BLaER1 (cell line): ENCODE data around the gene ADAMTSL3.

Experiments
- H3K27ac ChIP-seq: shearing (Covaris generic); formaldehyde crosslinking; 2 replicates; pipeline ENCODE4 v1.8.1; 2022
- H3K27me3 ChIP-seq: shearing (Covaris generic); formaldehyde crosslinking; 2 replicates; pipeline ENCODE4 v1.8.1; 2022
- H3K36me3 ChIP-seq: shearing (Covaris generic); formaldehyde crosslinking; 2 replicates; pipeline ENCODE4 v1.8.1; 2022
- H3K4me1 ChIP-seq: shearing (Covaris generic); formaldehyde crosslinking; 2 replicates; pipeline ENCODE4 v1.8.1; 2022
- H3K4me2 ChIP-seq: shearing (Covaris generic); formaldehyde crosslinking; 2 replicates; pipeline ENCODE4 v1.8.1; 2022
- H3K4me3 ChIP-seq: shearing (Covaris generic); formaldehyde crosslinking; 2 replicates; pipeline ENCODE4 v1.8.1; 2022
- H3K9ac ChIP-seq: shearing (Covaris generic); formaldehyde crosslinking; 2 replicates; pipeline ENCODE4 v1.8.1; 2022
- H3K9me3 ChIP-seq: shearing (Covaris generic); formaldehyde crosslinking; 2 replicates; pipeline ENCODE4 v1.8.1; 2022
- H4K20me1 ChIP-seq: shearing (Covaris generic); formaldehyde crosslinking; 2 replicates; pipeline ENCODE4 v1.8.1; 2022
- Cebpa-rat ChIP-seq: shearing (Covaris generic); IDR thresholded peaks from 2 replicates; pipeline ENCODE4 v1.8.1; 2022

The ADAMTSL3 gene

DNA sequence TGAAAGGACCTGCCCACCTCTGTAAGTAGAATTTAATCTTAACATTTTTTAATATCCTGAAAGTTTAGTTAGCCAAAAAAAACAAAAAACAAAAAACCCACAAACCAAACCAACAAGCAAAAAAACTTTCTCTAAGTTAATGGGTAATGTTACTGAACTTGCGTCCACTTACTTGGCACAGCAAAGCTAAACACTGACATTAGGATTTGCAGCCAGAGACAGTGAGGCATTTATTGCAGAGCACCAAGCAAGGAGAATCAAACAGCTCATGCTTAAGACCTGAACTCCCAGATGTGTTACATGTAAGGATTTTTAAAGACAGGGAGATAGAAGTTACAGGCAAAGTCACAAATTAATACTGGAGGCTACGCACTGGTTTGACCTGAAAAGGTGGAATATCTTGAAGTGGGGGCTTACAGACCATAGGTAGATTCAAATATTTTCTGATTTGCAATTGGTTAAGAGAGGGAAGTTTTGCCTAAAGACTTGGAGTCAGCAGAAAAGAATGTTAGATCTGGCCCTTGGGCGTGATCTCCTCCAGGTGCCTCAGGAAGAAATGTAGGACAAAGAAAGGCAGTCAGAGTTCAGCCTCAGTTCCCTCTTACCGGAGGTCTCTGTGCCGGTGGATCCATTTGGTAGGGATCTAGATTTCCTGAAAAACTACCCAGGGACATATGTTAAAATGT is 205.0 kb downstream of the ADAMTSL3 start:
- Histone ChIP-seq H3K4me1 (no peaks in the 10 kb centered on the region), H3K4me3 (no peak overlapping the region), H4K20me1 (no peaks in the 10 kb centered on the region), H3K27me3 (no peaks in the 10 kb centered on the region), H3K9me3 (no peaks in the 10 kb centered on the region), H3K9ac (no peak overlapping the region), H3K36me3 (no peaks in the 10 kb centered on the region), H3K27ac (no peak overlapping the region), H3K4me2 (no peak overlapping the region)
- TF ChIP-seq Cebpa-rat: no peak

DNA sequence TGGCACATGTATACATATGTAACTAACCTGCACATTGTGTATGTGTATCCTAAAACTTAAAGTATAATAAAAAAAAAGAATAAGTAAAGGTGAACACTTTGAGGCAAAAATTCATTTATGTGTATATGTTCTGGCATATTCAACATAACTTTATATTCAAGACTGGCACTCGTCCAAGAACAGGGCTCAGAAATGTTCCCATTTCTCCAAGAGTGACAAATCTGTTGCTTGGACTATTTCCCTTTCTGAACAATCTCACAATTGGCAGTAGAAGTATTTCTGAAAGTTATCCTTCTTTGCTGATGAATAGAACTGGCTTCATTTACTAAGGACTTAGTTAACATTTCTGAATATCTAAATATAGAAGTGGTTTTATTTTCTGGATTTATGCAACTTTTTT is 212.8 kb downstream of the ADAMTSL3 start:
- no peak for TF ChIP-seq Cebpa-rat
- H3K9ac ChIP-seq: no peak overlapping the region
- H3K9me3 ChIP-seq: no peaks in the 10 kb centered on the region
- no peaks in the 10 kb centered on the region for H3K27me3 ChIP-seq
- H3K27ac ChIP-seq: no peak overlapping the region
- H3K4me3 ChIP-seq: no peak overlapping the region
- H3K4me2 ChIP-seq: no peak overlapping the region
- no peaks in the 10 kb centered on the region for H4K20me1 ChIP-seq
- no peaks in the 10 kb centered on the region for H3K36me3 ChIP-seq
- H3K4me1 ChIP-seq: no peaks in the 10 kb centered on the region

DNA sequence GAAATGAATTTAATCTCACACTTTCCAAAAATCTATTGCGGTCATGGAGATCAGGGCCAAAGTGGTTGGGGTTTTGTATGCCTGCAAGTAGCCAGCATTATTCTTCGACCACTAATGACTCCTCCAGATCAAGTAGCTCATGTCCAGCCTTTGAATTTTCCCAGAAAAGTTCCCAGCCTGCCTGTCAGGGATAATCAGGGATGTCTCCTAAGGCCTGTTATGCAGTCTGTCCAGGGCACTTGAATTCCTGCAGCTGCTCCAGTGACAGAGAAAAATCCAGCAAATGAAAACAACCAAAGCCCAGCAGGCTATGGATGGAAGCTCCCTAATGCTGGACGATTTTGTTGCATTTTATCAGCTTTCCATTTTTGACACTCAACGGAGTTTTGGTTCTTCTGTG is 215.4 kb downstream of the ADAMTSL3 start:
- no peak for TF ChIP-seq Cebpa-rat
- H4K20me1 ChIP-seq: no peaks in the 10 kb centered on the region
- H3K27ac ChIP-seq: no peak overlapping the region

DNA sequence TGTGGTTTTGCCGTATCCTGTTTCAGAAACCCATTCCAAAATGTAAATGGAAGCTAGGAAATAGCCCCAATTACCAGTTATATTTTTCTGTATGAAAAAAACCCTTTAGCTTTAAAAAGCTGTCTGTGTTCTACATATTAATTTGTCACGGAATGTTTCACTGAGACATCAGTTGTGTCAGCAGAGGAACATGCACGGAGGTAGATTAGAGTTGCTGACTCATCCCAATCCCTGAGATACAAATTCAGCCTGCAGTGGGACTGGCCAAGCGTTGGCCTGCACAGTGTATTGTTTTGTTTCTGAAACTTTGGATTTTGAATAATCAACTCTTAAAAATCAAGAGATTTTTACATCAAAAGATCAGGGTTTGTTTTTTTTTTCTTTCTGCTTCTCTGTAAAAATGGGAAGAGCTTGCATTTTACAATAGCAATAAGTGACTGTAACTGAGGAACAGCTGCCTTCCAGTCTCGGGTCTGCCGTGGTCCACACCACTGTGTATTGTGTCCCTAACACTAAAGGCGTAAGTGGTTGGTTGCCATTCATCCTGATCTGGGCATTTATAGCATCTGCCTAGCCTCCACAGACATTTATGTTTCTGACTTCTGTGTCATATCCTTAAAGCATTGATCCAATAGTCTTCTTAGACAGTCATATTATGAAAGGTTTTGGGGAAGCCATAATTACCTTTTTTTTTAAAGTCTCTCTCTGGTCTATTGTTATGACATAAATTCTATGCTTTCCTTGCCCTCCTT is 218.1 kb downstream of the ADAMTSL3 start:
- H3K27me3 ChIP-seq: no peaks in the 10 kb centered on the region
- no peaks in the 10 kb centered on the region for H3K9me3 ChIP-seq
- no peak for TF ChIP-seq Cebpa-rat
- H4K20me1 ChIP-seq: no peaks in the 10 kb centered on the region
- no peaks in the 10 kb centered on the region for H3K4me1 ChIP-seq
- H3K27ac ChIP-seq: no peak overlapping the region
- H3K4me2 ChIP-seq: no peak overlapping the region
- H3K9ac ChIP-seq: no peak overlapping the region
- H3K4me3 ChIP-seq: no peak overlapping the region
- no peaks in the 10 kb centered on the region for H3K36me3 ChIP-seq

More for the DNA sequence above, 215.4 kb downstream of the ADAMTSL3 start:
- Histone ChIP-seq H3K9me3 (no peaks in the 10 kb centered on the region), H3K27me3 (no peaks in the 10 kb centered on the region), H3K4me2 (no peak overlapping the region), H3K9ac (no peak overlapping the region), H3K4me3 (no peak overlapping the region), H3K36me3 (no peaks in the 10 kb centered on the region), H3K4me1 (no peaks in the 10 kb centered on the region)

DNA sequence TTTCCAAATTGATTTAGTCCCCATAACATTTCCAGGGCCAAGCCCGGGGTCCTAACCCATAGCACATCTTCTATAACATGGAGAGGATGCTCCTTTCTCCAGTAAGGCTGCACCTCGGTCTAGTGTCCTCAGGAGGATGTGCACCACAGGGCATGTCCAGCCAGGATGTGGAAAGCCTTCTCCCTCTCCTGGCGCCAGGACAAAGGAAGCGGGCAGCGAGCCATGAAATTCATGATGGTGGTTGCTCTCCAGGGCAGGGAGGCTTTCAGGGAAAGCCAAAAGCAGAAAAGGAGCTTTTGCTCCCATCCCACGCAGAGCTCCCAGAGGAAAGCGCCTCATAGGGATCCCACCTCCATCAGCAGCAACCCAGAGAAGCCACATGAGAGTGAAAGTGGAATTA is 220.0 kb downstream of the ADAMTSL3 start:
- Histone ChIP-seq H3K9me3 (no peaks in the 10 kb centered on the region), H3K4me3 (no peak overlapping the region), H3K9ac (no peak overlapping the region), H4K20me1 (no peaks in the 10 kb centered on the region), H3K27ac (no peak overlapping the region), H3K27me3 (no peaks in the 10 kb centered on the region), H3K4me2 (no peak overlapping the region), H3K36me3 (no peaks in the 10 kb centered on the region), H3K4me1 (no peaks in the 10 kb centered on the region)
- no peak for TF ChIP-seq Cebpa-rat

DNA sequence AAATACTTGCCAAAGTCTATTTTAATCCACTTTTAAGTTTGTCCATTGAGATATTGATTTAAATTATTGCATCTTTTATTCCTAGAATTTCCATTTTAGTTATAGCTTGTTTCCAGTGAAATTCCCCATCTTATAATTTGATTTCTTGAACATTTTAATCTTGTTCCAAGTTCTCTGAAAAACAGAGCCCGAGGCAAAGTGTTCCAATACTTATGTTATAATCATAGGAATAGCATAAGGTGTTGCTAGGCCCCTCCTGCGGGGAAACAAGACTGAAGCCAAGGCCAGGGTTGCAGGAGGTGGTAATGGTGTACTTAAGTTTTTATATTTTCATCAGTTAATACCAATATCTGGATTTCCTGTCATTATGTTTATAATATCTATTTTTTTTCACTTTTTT is 226.6 kb downstream of the ADAMTSL3 start:
- H3K9me3 ChIP-seq: no peaks in the 10 kb centered on the region
- no peak for TF ChIP-seq Cebpa-rat
- no peak overlapping the region for H3K4me3 ChIP-seq
- H4K20me1 ChIP-seq: no peaks in the 10 kb centered on the region
- no peak overlapping the region for H3K27ac ChIP-seq
- no peaks in the 10 kb centered on the region for H3K4me1 ChIP-seq
- H3K27me3 ChIP-seq: no peaks in the 10 kb centered on the region
- H3K4me2 ChIP-seq: no peak overlapping the region
- no peaks in the 10 kb centered on the region for H3K36me3 ChIP-seq
- H3K9ac ChIP-seq: no peak overlapping the region

DNA sequence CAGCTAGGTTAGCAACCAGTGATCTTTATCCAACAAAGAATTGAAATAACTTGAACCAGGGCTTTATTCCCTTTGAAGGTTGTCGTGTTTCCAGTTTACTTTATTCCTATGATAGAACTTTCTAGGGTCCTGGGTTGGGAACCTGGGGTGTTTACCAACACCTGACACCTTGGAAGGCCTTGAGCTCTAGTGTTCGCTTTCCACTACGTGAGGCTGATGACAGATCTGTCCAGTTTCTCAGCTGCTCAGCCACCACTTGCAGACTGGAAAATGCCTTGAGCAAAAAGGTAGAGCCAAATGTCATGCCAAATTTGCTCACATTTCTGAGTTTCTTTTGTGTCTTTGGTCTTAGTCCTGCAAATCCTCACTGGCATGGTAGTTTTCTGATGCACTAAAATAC is 227.2 kb downstream of the ADAMTSL3 start:
- no peak for TF ChIP-seq Cebpa-rat
- Histone ChIP-seq H3K4me3 (no peak overlapping the region), H3K4me2 (no peak overlapping the region), H3K36me3 (no peaks in the 10 kb centered on the region), H3K27me3 (no peaks in the 10 kb centered on the region), H4K20me1 (no peaks in the 10 kb centered on the region), H3K27ac (no peak overlapping the region), H3K4me1 (no peaks in the 10 kb centered on the region), H3K9ac (no peak overlapping the region), H3K9me3 (no peaks in the 10 kb centered on the region)

DNA sequence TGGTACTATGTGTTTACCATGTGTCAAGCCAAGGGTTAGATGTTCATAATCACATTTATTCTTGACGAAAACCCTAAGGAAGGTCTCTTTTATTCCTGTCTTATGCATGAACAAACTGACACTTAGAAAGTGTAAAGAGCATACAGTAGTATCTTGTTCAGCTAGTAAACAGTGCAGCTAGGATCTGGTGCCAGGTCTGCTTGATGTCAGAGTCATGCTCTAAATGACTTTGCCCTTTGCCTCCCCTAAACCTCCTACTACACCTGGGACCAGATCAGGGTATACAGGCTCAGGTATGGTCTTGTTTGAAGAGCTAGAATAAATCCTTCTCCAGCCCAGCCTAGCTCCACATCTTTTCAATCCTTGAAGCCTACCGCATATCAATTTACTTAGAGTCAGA is 232.4 kb downstream of the ADAMTSL3 start:
- Histone ChIP-seq H4K20me1 (no peaks in the 10 kb centered on the region), H3K4me2 (no peak overlapping the region), H3K9me3 (no peaks in the 10 kb centered on the region), H3K4me3 (no peak overlapping the region), H3K9ac (no peak overlapping the region), H3K27me3 (no peaks in the 10 kb centered on the region), H3K4me1 (peaks cover 11% of the 10 kb centered on the region), H3K36me3 (no peaks in the 10 kb centered on the region), H3K27ac (no peak overlapping the region)
- TF ChIP-seq Cebpa-rat: no peak

DNA sequence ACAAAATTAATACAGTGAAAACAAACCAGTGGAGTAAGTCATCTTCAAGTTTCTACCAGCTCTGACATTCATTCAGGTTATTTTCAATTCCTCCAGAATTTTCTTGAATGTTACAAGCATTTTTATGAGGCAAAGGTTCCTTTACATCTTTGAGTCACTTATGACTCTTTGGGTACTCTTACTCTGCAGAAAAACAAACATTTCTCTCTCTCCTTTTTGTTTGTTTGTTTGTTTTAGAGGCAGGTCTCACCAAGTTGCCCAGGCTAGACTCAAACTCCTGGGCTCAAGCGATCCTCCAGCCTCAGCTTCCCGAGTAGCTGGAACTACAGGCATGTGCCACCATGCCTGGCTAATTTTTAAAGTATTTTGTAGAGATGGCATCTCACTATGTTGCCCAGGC is 233.5 kb downstream of the ADAMTSL3 start:
- TF ChIP-seq Cebpa-rat: no peak
- H3K4me2 ChIP-seq: no peak overlapping the region
- no peaks in the 10 kb centered on the region for H3K27me3 ChIP-seq

DNA sequence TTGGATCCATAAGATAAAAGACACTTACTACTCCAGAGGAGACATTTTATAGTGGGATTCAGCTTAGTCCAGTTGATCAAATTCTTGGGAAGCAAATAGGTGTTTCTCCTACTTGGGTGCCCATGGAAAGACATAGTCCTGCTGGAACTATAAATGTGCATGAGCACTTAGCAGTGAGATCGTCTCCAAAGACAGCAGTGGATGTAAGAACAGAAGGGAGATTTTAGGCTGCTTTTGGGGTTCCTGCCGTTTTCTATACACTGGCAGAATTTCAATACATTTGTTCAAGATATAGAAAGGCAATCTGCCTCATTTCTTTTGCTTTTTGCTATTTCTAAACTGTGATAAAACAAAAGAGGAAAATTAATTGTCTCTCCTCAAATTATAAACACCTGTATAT is 234.0 kb downstream of the ADAMTSL3 start:
- Histone ChIP-seq H3K4me1 (peaks cover 11% of the 10 kb centered on the region), H3K4me2 (no peak overlapping the region), H3K36me3 (no peaks in the 10 kb centered on the region), H3K27me3 (no peaks in the 10 kb centered on the region), H4K20me1 (no peaks in the 10 kb centered on the region), H3K9me3 (no peaks in the 10 kb centered on the region), H3K27ac (no peak overlapping the region), H3K4me3 (no peak overlapping the region), H3K9ac (no peak overlapping the region)
- TF ChIP-seq Cebpa-rat: no peak

More for the DNA sequence above, 233.5 kb downstream of the ADAMTSL3 start:
- Histone ChIP-seq H3K4me3 (no peak overlapping the region), H3K4me1 (peaks cover 11% of the 10 kb centered on the region), H3K36me3 (no peaks in the 10 kb centered on the region), H3K9ac (no peak overlapping the region), H3K27ac (no peak overlapping the region), H3K9me3 (no peaks in the 10 kb centered on the region), H4K20me1 (no peaks in the 10 kb centered on the region)
